NCI-H82 treated with DMSO at 0.1 percent for 48 hours (cell line): ENCODE measurements around the gene PAFAH1B1.
"Not testable (repeated sequence)": the region's sequence is repeated elsewhere in the genome, so short reads cannot be mapped to it uniquely, and the experiment has no call there.

Experiments
- DNase-seq: peaks from one replicate; lab custom pipeline; 2025; ENCODE audit not compliant: unreplicated experiment; lab: John Stamatoyannopoulos, UW

PAFAH1B1 gene

GRCh38 chr17:2592971-2593820 lies at the start of gene PAFAH1B1:
TSS of gene PAFAH1B1 (plus strand) at chr17:2593654. CDS start at chr17:2638289, 44,635 bp downstream.
- DNase-seq, result peak; percentile 82

DNA sequence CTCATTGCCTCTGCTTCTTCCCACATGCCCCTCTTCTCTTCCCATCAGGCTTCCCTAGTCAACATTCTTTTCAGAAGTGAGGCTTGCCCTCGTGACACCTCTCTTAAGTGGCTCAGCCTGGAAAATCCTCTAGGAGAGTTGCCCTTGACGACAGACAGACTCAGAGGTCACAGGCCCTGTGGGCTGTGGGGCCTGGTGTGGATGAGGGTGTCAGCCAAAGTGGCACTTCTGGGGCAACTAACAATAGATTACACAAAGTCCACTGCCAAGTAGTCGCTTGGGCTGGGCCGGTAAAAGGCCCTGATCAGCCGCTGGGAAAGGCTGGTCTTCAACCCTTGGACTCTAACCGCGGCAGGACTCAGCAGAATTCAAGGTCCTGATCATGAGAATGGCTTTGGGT lies 48.1 kb upstream of the PAFAH1B1 start:
- peak; percentile 47 for DNase-seq

GRCh38 chr17:2547176-2547575 lies 46.3 kb upstream of the PAFAH1B1 start:
- no peak for DNase-seq

DNA sequence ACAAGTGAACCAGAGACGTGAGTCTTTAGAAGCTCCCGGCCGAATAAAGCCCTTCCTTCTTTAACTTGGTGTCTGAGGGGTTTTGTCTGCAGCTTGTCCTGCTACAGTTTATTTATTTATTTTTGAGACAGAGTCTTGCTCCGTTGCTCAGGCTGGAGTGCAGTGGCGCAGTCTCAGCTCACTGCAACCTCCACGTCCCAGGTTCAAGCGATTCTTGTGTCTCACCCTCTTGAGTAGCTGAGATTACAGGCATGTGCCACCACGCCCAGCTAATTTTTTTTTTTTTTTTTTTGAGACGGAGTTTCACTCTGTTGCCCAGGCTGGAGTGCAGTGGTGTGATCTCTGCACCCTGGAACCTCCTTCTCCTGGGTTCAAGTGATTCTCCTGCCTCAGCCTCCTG lies 45.4 kb upstream of the PAFAH1B1 start:
- DNase-seq, result not testable (repeated sequence)

- DNase-seq, result no peak
Observed at GRCh38 chr17:2549392-2550211, 43.9 kb upstream of the PAFAH1B1 start.

DNA sequence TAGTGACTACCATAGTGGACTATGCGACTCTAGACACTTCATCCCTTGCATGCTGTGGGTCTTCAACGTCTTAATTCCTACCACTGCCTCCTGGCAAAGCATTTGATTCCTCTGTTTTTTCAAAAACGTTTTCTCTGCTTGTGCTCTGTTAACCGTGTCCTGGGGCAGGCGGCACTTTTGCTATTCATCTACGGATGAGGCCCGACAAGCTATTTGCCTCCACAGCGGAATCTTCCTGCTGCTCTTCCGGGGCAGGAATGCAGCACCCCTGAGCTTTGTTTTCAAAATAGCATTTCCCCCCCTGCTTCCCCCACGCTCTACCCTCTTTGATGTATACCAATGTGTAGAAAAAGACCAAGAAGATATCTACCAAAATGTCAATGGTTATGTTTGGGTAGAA lies 42.0 kb upstream of the PAFAH1B1 start:
- DNase-seq, result no peak

GRCh38 chr17:2551928-2552327 lies 41.5 kb upstream of the PAFAH1B1 start:
- DNase-seq, result peak; percentile 97

DNA sequence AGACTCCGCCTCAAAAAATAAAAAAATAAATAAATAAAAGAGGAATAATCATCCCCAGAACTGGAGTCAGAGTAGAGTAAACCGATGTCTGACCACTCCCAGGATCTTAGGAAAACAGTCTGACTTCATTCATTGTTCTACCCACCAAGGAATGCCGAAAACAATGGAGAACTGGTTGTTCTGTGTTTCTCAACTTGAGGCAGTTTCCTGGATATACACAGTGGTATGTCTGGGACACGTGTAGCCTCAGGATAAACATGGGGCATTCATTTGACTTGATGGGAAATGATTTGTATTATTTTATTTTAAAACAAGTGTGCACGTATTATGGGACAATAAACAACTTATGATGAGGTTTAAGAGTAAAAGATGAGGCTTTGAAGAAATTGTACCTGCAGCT lies 32.8 kb upstream of the PAFAH1B1 start:
- DNase-seq, result no peak

DNA sequence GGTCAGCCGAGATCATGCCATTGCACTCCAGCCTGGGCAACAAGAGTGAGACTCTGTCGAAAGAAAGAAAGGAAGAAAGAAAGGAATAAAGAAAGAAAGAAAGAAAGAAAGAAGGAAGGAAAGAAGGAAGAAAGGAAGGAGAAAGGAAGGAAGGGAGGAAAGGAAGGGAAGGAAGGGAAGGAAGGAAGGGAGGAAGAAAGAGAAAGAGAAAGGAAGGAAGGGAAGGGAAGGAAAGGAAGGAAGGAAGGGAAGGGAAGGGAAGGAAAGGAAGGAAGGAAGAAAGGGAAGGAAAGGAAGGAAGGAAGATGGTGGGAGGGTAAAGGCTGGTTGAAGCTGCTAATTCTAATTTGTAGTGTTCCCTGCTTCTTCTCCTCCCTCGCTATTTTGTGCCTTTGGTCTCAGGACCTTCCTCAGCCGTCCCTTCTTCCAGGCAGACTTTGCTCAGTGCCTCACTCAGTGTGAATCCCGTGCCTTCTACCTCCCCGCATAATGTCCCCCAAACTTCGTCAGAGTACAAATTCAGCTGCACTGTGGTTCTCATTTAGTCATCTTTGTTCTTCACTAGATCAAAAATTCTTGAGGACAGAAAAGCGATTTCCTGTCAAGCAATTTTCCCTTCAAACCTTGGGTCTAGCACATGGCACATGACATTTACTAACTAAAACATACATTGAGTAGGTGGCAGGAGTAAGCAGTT lies 31.1 kb upstream of the PAFAH1B1 start:
- no peak for DNase-seq

DNA sequence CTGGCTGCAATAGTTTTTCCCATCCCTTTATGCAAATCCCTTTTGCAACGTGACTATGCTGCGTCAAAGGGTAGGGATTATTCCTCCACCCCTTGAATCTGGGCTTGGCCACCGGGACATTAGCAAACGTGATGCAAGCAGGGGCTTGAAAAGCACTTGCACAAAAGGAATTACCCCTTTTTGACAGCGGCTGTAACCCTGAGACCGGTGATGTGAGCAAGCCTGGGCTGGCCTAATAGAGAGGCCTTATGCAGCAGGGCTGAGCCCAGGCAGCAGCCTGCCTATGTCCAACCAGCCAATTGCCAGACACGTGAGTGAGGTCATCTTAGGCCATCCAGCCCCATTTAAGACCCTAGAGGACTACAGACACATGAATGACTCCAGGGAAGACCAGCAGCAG lies 30.4 kb upstream of the PAFAH1B1 start:
- DNase-seq, result peak; percentile 81

GRCh38 chr17:2563543-2563942 lies 29.9 kb upstream of the PAFAH1B1 start:
- no peak for DNase-seq

- DNase-seq, result no peak
Observed at GRCh38 chr17:2564877-2565276, 28.6 kb upstream of the PAFAH1B1 start.

DNA sequence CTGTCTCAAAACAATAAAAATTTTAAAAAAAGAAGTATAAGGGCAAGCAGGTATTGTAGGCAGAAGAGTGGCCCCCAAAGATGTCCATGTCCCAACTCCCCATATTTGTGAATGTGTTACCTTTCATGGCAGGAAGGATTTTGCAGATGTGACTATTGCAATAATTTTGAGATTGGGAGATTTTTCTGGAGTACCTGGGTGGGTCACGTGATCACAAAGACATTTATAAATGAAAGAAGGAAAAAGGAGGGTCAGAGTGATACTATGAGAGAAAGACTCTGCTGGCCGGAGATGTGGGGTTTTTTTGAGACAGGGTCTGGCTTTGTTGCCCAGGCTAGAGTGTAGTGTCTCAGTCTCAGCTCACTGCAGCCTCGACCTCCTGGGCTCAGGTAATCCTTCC lies 27.4 kb upstream of the PAFAH1B1 start:
- DNase-seq, result no peak

DNA sequence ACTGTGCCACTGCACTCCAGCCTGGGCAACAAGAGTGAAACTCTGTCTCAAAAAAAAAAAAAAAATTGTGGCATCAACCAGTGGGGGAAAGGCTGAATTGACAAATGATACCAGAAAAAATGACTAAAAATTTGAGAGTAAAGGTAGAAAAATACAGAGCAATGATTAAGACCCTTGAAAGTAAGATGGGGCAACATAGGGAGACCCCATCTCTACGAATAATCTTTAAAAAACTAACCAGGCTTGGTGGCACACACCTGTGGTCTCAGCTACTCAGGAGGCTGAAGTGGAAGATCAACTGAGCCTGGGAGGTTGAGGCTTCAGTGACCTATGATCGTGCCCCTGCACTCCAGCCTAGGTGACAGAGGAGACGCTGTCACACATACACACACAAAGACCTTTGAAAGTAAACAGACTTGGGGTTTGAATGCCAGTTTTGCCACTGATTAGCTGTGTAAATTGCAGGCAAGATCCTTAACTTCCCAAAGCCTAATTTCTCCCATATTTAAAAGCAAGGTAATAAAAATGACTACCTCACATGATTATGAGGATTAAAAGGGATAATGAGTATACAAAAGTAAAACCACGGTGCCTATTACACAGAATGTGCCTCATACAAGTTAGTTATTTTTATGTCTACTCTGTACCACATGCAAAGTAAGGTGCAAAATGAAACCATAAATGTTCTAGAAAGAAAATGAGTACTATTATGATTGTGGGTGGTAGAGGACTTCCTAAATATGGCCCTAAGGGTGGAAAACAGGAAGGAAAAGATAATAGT lies 21.7 kb upstream of the PAFAH1B1 start:
- DNase-seq, result no peak

GRCh38 chr17:2572304-2572609 lies 21.2 kb upstream of the PAFAH1B1 start:
- DNase-seq, result not testable (repeated sequence)

- DNase-seq, result no peak
Observed at GRCh38 chr17:2580151-2580550, 13.3 kb upstream of the PAFAH1B1 start.

- no peak for DNase-seq
Observed at GRCh38 chr17:2580661-2581060, 12.8 kb upstream of the PAFAH1B1 start.

GRCh38 chr17:2582493-2582892 lies 11.0 kb upstream of the PAFAH1B1 start:
- DNase-seq, result no peak

DNA sequence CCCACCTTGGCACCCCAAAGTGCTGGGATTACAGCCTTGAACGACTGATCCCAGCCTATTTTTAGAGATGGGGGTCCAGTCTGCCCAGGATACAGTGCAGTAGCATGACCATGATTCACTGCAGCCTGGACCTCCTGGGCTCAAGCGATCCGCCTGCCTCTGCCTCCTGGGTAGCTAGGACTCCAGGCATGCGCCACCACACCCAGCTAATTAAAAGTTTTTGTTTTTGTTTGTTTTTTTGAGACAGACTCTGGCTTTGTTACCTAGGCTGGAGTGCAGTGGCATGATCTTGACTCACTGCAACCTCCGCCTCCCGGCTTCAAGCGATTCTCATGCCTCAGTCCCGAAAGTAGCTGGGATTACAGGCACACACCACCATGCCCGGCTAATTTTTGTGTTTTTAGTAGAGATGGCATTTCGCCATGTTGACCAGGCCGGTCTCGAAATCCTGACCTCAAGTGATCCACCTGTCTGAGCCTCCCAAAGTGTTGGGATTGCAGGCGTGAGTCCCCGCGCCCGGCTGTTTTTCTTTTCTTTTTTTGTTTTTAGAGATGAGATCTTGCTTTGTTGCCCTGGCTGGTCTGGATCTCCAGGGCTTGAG lies 2.3 kb upstream of the PAFAH1B1 start:
- DNase-seq, result no peak
